H1 (cell line): ENCODE results near the gene RASGEF1C. TPM values are rescaled to one million over a fixed set of nuclear protein-coding genes. Genes with fewer than 3 reads are reported as not detected.
A peak's percentile ranks its signal among the peaks of the same experiment; 100 is the strongest.

Experiments used
- CTCF ChIA-PET: fragments of 300-600 bp; sonication (Branson Sonifier 250); formaldehyde crosslinking; loops from one replicate; lab custom pipeline; 2021; ENCODE audit not compliant: partially characterized antibody; lab: Charles Lee
- POLR2A ChIA-PET: fragments of 300-600 bp; sonication (Branson Sonifier 250); formaldehyde crosslinking; loops from one replicate; lab custom pipeline; 2021; ENCODE audit warnings: inconsistent platforms; ENCODE audit not compliant: partially characterized antibody; lab: Charles Lee
- DNase-seq, 2 experiments: peaks; one replicate each; pipeline versions ENCODE4 v3.0.0 to v3.0.0-alpha.2; 2010 to 2022; ENCODE audit warnings: low spot score in 2 of 2, low read depth in 1 of 2, mixed read lengths in 1 of 2
- FAIRE-seq: peaks from 2 replicates; lab custom pipeline; 2011; peaks lifted over from hg19 to GRCh38; lab: Jason Lieb, UNC
- H2AFZ ChIP-seq: 2 replicates; pipeline ENCODE4 v1.8.1; 2012; ENCODE audit warnings: low read length, inconsistent platforms
- H2AK5ac ChIP-seq: 2 replicates; pipeline ENCODE4 v1.6.1; 2013; ENCODE audit warnings: low read depth, low read length
- H2BK120ac ChIP-seq: replicated peaks from 2 replicates; pipeline ENCODE3; 2013; ENCODE audit warnings: low read depth, low read length, inconsistent platforms
- H2BK12ac ChIP-seq: 2 replicates; pipeline ENCODE4 v1.6.1; 2013; ENCODE audit warnings: low read depth, low read length
- H2BK15ac ChIP-seq: 2 replicates; pipeline ENCODE4 v1.6.1; 2013; ENCODE audit warnings: low read length
- H2BK20ac ChIP-seq: 2 replicates; pipeline ENCODE4 v1.6.1; 2013; ENCODE audit warnings: low read length
- H2BK5ac ChIP-seq: 2 replicates; pipeline ENCODE4 v1.6.1; 2013; ENCODE audit warnings: low read depth, low read length
- H3K14ac ChIP-seq: 2 replicates; pipeline ENCODE4 v1.6.1; 2013; ENCODE audit warnings: inconsistent platforms; ENCODE audit not compliant: insufficient read length
- H3K18ac ChIP-seq: 2 replicates; pipeline ENCODE4 v1.6.1; 2013; ENCODE audit warnings: low read length; ENCODE audit errors: extremely low read depth
- H3K23ac ChIP-seq: 2 replicates; pipeline ENCODE4 v1.6.1; 2013; ENCODE audit warnings: inconsistent platforms; ENCODE audit not compliant: insufficient read length
- H3K23me2 ChIP-seq: 2 replicates; pipeline ENCODE4 v1.6.1; 2013; ENCODE audit warnings: low read depth, low read length
- H3K27ac ChIP-seq: 2 replicates; pipeline ENCODE4 v1.6.1; 2011; ENCODE audit warnings: low read depth, low read length, inconsistent platforms
- H3K27me3 ChIP-seq, 4 experiments: replicated peaks in 1 of 4; 1 replicate in 1 of 4; 2 replicates in 3 of 4; pipeline versions ENCODE4 v1.6.1 to v1.8.1; 2011 to 2013; ENCODE audit warnings: low read length in 3 of 4, mild to moderate bottlenecking in 3 of 4, inconsistent platforms in 2 of 4, mixed read lengths in 2 of 4, moderate library complexity in 1 of 4; ENCODE audit not compliant: control insufficient read depth in 3 of 4, insufficient read depth in 3 of 4; ENCODE audit errors: extremely low read depth in 1 of 4
- H3K36me3 ChIP-seq, 4 experiments: 2 replicates each; pipeline versions ENCODE4 v1.6.1 to v1.8.1; 2011 to 2013; ENCODE audit warnings: mild to moderate bottlenecking in 4 of 4, low read length in 3 of 4, moderate library complexity in 2 of 4, control low read depth in 1 of 4, inconsistent platforms in 1 of 4; ENCODE audit not compliant: insufficient read depth in 4 of 4, control insufficient read depth in 2 of 4
- H3K4ac ChIP-seq: replicated peaks from 2 replicates; pipeline ENCODE3; 2013; ENCODE audit warnings: low read length, low read depth, mixed read lengths, inconsistent platforms; ENCODE audit not compliant: insufficient read length
- H3K4me1 ChIP-seq, 4 experiments: replicated peaks in 1 of 4; 1 replicate in 1 of 4; 2 replicates in 3 of 4; pipeline versions ENCODE4 v1.6.1 to v1.8.1; 2011 to 2013; ENCODE audit warnings: low read length in 3 of 4, inconsistent platforms in 2 of 4, mixed read lengths in 1 of 4; ENCODE audit not compliant: insufficient read depth in 4 of 4, control insufficient read depth in 3 of 4
- H3K4me2 ChIP-seq, 2 experiments: 2 replicates each; pipeline versions ENCODE4 v1.6.1 to v1.8.1; 2011 to 2013; ENCODE audit warnings: low read depth in 2 of 2, low read length in 2 of 2, control low read depth in 1 of 2, inconsistent platforms in 1 of 2, mild to moderate bottlenecking in 1 of 2; ENCODE audit not compliant: insufficient read depth in 1 of 2
- H3K4me3 ChIP-seq, 4 experiments: fragments of 200-600, 300-600 bp in 1 of 4; sonication (generic), shearing (Covaris generic), sonication (Bioruptor Twin) in 1 of 4; 2 replicates each; pipeline versions ENCODE4 v1.5.1 to v1.8.1; 2011 to 2016; ENCODE audit warnings: low read length in 4 of 4, low read depth in 3 of 4, control low read depth in 2 of 4, inconsistent platforms in 2 of 4, mild to moderate bottlenecking in 2 of 4, mixed read lengths in 1 of 4, moderate library complexity in 1 of 4; ENCODE audit not compliant: insufficient read depth in 2 of 4; ENCODE audit errors: extremely low read depth in 1 of 4
- H3K56ac ChIP-seq: replicated peaks from 2 replicates; pipeline ENCODE3; 2013; ENCODE audit warnings: low read depth, mild to moderate bottlenecking, mixed read lengths, low read length, inconsistent platforms; ENCODE audit not compliant: insufficient read length
- H3K79me1 ChIP-seq: 2 replicates; pipeline ENCODE4 v1.6.1; 2013; ENCODE audit warnings: low read depth, low read length, control low read depth
- H3K79me2 ChIP-seq, 2 experiments: 2 replicates each; pipeline versions ENCODE4 v1.6.1 to v1.8.1; 2012 to 2013; ENCODE audit warnings: low read length in 2 of 2, mild to moderate bottlenecking in 2 of 2, inconsistent platforms in 1 of 2; ENCODE audit not compliant: insufficient read depth in 2 of 2, control insufficient read depth in 1 of 2
- H3K9ac ChIP-seq, 4 experiments: replicated peaks in 1 of 4; 1 replicate in 1 of 4; 2 replicates in 3 of 4; pipeline versions ENCODE4 v1.6.1 to v1.8.1; 2011 to 2013; ENCODE audit warnings: low read depth in 3 of 4, low read length in 3 of 4, control low read depth in 2 of 4, mild to moderate bottlenecking in 2 of 4, moderate library complexity in 2 of 4, inconsistent platforms in 1 of 4; ENCODE audit errors: extremely low read depth in 1 of 4
- H3K9me3 ChIP-seq, 2 experiments: 2 replicates each; pipeline versions ENCODE4 v1.6.1 to v1.8.1; 2012 to 2013; ENCODE audit warnings: mild to moderate bottlenecking in 2 of 2, moderate library complexity in 2 of 2, control low read depth in 1 of 2, inconsistent platforms in 1 of 2, low read depth in 1 of 2, low read length in 1 of 2, mixed read lengths in 1 of 2; ENCODE audit not compliant: insufficient read depth in 2 of 2
- H4K20me1 ChIP-seq, 2 experiments: replicated peaks in 1 of 2; 2 replicates each; pipeline versions ENCODE3 to v1.8.1; 2011 to 2013; ENCODE audit warnings: inconsistent platforms in 2 of 2, low read length in 2 of 2, mild to moderate bottlenecking in 1 of 2; ENCODE audit not compliant: insufficient read depth in 2 of 2, control insufficient read depth in 1 of 2
- H4K5ac ChIP-seq: 2 replicates; pipeline ENCODE4 v1.6.1; 2013; ENCODE audit warnings: low read length, low read depth, mixed read lengths, inconsistent platforms; ENCODE audit not compliant: insufficient read length
- H4K8ac ChIP-seq: 2 replicates; pipeline ENCODE4 v1.8.0; 2013; ENCODE audit warnings: mild to moderate bottlenecking, moderate library complexity, low read length, inconsistent platforms; ENCODE audit not compliant: insufficient read depth; ENCODE audit errors: extremely low read depth
- H4K91ac ChIP-seq: replicated peaks from 2 replicates; pipeline ENCODE3; 2013; ENCODE audit warnings: low read length, mixed read lengths, inconsistent platforms; ENCODE audit not compliant: insufficient read length
- HDAC2 ChIP-seq, 2 experiments: fragments of 300-600 bp in 1 of 2; sonication (generic) in 1 of 2; IDR thresholded peaks; 2 replicates each; pipeline ENCODE4 v1.6.1; 2011 to 2012; ENCODE audit warnings: low read depth in 2 of 2, low read length in 2 of 2, mild to moderate bottlenecking in 2 of 2, moderate library complexity in 2 of 2, borderline replicate concordance in 1 of 2, inconsistent platforms in 1 of 2
- WGBS, 2 experiments: shearing (Covaris generic) in 1 of 2; methylation state at CpG; one replicate each; pipeline versions ENCODE4 v1.1.6 to v1.1.7; 2013 to 2015; ENCODE audit warnings: low lambda C conversion rate in 2 of 2, mixed read lengths in 2 of 2, inconsistent platforms in 1 of 2, low coverage in 1 of 2, missing lambda C conversion rate in 1 of 2; ENCODE audit not compliant: insufficient replicate concordance in 2 of 2, insufficient coverage in 1 of 2, insufficient read length in 1 of 2; ENCODE audit errors: extremely low coverage in 1 of 2, missing lambda C conversion rate in 1 of 2; 5-methylcytosine and 5-hydroxymethylcytosine counted together
- polyA plus RNA-seq, 7 experiments: library from polyadenylated mRNA; depleted of rRNA in 3 of 7; stranded (reverse) in 5 of 7; unstranded in 2 of 7; fragments of >200 nt in 5 of 7; fragments of 200-250 nt in 2 of 7; gene quantifications; 1 replicate in 5 of 7; 2 replicates in 1 of 7; 4 replicates in 1 of 7; pipeline versions ENCODE4 v1.2.1 to v1.2.3, GENCODE V29; 2011 to 2013; ENCODE audit warnings: missing spikeins in 2 of 7, mixed read lengths in 2 of 7
- total RNA-seq: library from RNA; stranded (reverse); fragmentation: NEBNext Ultra II Directional; extraction: Animal tissue kit (Norgen Biotek cat#: 25700); gene quantifications from 2 replicates; pipeline ENCODE4 v1.2.1, GENCODE V29; 2021

Gene RASGEF1C
- total and polyA plus RNA-seq, 2 of the 8 experiments (the other 6 are each of a cell fraction or from before 2014, with no cell fraction given): 0.26 to 0.61 TPM

- no peak overlapping the region for H4K91ac ChIP-seq
- H3K4me3 ChIP-seq: peak overlapping the region in 1 of 4 experiments; percentile 42; a peak in 2 of 8 replicates
- H3K9ac ChIP-seq: no peak overlapping the region; a peak in 1 of 7 replicates
- no peak overlapping the region for H3K27ac ChIP-seq
- H3K79me2 ChIP-seq: peaks cover 22 to 83% of the 10 kb centered on the region in 2 experiments
- no peak for TF ChIP-seq HDAC2 (IDR thresholded peaks at IDR 0.05; ENCODE audit: borderline replicate concordance in 1 of 2, low read depth in 2 of 2, low read length in 2 of 2)
- no peak overlapping the region for H3K14ac ChIP-seq
- H3K79me1 ChIP-seq: peaks cover 7% of the 10 kb centered on the region
- H3K27me3 ChIP-seq: peaks cover 6 to 10% (median 8%) of the 10 kb centered on the region in 4 experiments
- H3K4me1 ChIP-seq: peaks cover 2 to 11% (median 8%) of the 10 kb centered on the region in 4 experiments; a peak in 4 of 7 replicates
- H2BK15ac ChIP-seq: no peak overlapping the region
- H2AK5ac ChIP-seq: no peak overlapping the region
- H2BK5ac ChIP-seq: no peak overlapping the region; the same call in 1 of the 2 replicates
- H3K23me2 ChIP-seq: peaks cover 14% of the 10 kb centered on the region
- peaks cover 2 to 12% of the 10 kb centered on the region in 2 experiments for H4K20me1 ChIP-seq
- no peak overlapping the region for H3K18ac ChIP-seq
- H2AFZ ChIP-seq: no peak overlapping the region
- DNase-seq: no peak
- no peak overlapping the region for H2BK120ac ChIP-seq
- no peak overlapping the region for H3K4ac ChIP-seq
- POLR2A ChIA-PET: interaction anchor here (1.4 kb wide), 1 partner anchor 16 kb away, joined by 4 read pairs; no protein-coding TSS in a partner anchor
- H3K23ac ChIP-seq: no peak overlapping the region
- H3K36me3 ChIP-seq: peaks cover 0 to 5% (median 0%) of the 10 kb centered on the region in 4 experiments; a peak in 1 of 8 replicates
- CTCF ChIA-PET: interaction anchor here (0.8 to 1.7 kb wide), 4 partner anchors 16 to 46 kb away, joined by 3 to 6 read pairs (median 4); no protein-coding TSS in a partner anchor
- H2BK20ac ChIP-seq: no peak overlapping the region
- H3K4me2 ChIP-seq: peak overlapping the region; percentile 29 to 59
- FAIRE-seq: no peak
- no peak overlapping the region for H4K8ac ChIP-seq
- peak overlapping the region; percentile 55 for H4K5ac ChIP-seq
- H3K9me3 ChIP-seq: peaks cover 7 to 8% of the 10 kb centered on the region in 2 experiments
- H2BK12ac ChIP-seq: no peak overlapping the region
- no peak overlapping the region for H3K56ac ChIP-seq
- WGBS, 2 experiments: 69% methylated on average over 4 of the region's 4 CpGs; no CpG with 5 or more reads in 1 of the 2 experiments
These were observed 141.0 kb downstream of the RASGEF1C start for GRCh38 chr5:180067986-180068385.
